Regular cardiac myocyte (primary cell): ENCODE data around the gene PIK3CD. TPM values are rescaled to one million over a fixed set of nuclear protein-coding genes. Genes with fewer than 3 reads are reported as not detected.

Source experiments
- total RNA-seq: library from RNA; depleted of rRNA; stranded (reverse); fragments of >200 nt; gene quantifications from 2 replicates; pipeline ENCODE4 v1.2.3, GENCODE V29; 2014

The PIK3CD gene
- total RNA-seq: 3.1 and 7.6 TPM in 2 replicates

GRCh38 chr1:9651565-9652378 lies at the start of gene PIK3CD:
Gene PIK3CD (plus strand): TSS chr1:9651731. CDS start chr1:9710456, 58,725 bp downstream.

Other genes with a start within 250 kb of the PIK3CD start
- 6.2 and 9.4 TPM in 2 replicates for gene SLC25A33, start 112.3 kb upstream of the PIK3CD start, total RNA-seq
- gene TMEM201, start 62.8 kb upstream of the PIK3CD start, total RNA-seq: 3.4 and 8.1 TPM in 2 replicates
- 83.4 and 92.7 TPM in 2 replicates for gene CLSTN1, start 172.2 kb downstream of the PIK3CD start, total RNA-seq